SK-N-SH treated with all-trans-retinoic acid at 6 μM for 48 hours (cell line): Measurements from ENCODE around the gene FOXD4.
"Not testable (repeated sequence)": the region's sequence is repeated elsewhere in the genome, so short reads cannot be mapped to it uniquely, and the experiment has no call there.

Experiments used
- BACH2 ChIP-seq: fragments of 250-450 bp; sonication (Bioruptor Pico); IDR thresholded peaks from 2 replicates; pipeline ENCODE4 v1.9.0; 2021; ENCODE audit warnings: mild to moderate bottlenecking, borderline replicate concordance
- GLIS3 ChIP-seq: fragments of 250-450 bp; sonication (Bioruptor Pico); IDR thresholded peaks from 2 replicates; pipeline ENCODE4 v1.5.0; 2020; ENCODE audit warnings: mild to moderate bottlenecking, moderate library complexity
- ISL1 ChIP-seq: fragments of 250-450 bp; sonication (Bioruptor Pico); IDR thresholded peaks from 2 replicates; pipeline ENCODE4 v2.1.2; 2022; ENCODE audit warnings: mild to moderate bottlenecking, moderate library complexity
- PATZ1 ChIP-seq: fragments of 250-450 bp; sonication (Bioruptor Pico); IDR thresholded peaks from 2 replicates; pipeline ENCODE4 v1.8.0; 2020; ENCODE audit warnings: mild to moderate bottlenecking, moderate library complexity, borderline replicate concordance
- POU6F1 ChIP-seq: fragments of 250-450 bp; sonication (Bioruptor Pico); IDR thresholded peaks from 2 replicates; pipeline ENCODE4 v1.8.0; 2021; ENCODE audit warnings: low read depth, mild to moderate bottlenecking, moderate library complexity, borderline replicate concordance
- RARB ChIP-seq: fragments of 250-450 bp; sonication (Bioruptor Pico); IDR thresholded peaks from 2 replicates; pipeline ENCODE4 v1.8.0; 2021; ENCODE audit warnings: mild to moderate bottlenecking, moderate library complexity
- SNAI2 ChIP-seq: fragments of 250-450 bp; sonication (Bioruptor Pico); IDR thresholded peaks from 2 replicates; pipeline ENCODE4 v1.5.0; 2020; ENCODE audit warnings: mild to moderate bottlenecking, moderate library complexity
- TCF4 ChIP-seq: fragments of 250-450 bp; sonication (Bioruptor Pico); IDR thresholded peaks from 2 replicates; pipeline ENCODE4 v1.8.0; 2021; ENCODE audit warnings: mild to moderate bottlenecking, moderate library complexity, borderline replicate concordance
- TOX ChIP-seq: fragments of 250-450 bp; sonication (Bioruptor Pico); IDR thresholded peaks from 2 replicates; pipeline ENCODE4 v1.8.0; 2021; ENCODE audit warnings: mild to moderate bottlenecking, moderate library complexity, borderline replicate concordance
- ZNF70 ChIP-seq: fragments of 450-650 bp; formaldehyde crosslinking; IDR thresholded peaks from 2 replicates; pipeline ENCODE4 v1.5.0; 2020; ENCODE audit warnings: mild to moderate bottlenecking, moderate library complexity
- ZNF8 ChIP-seq: fragments of 450-650 bp; formaldehyde crosslinking; IDR thresholded peaks from 2 replicates; pipeline ENCODE4 v1.5.0; 2020; ENCODE audit warnings: mild to moderate bottlenecking, moderate library complexity
- TF ChIP-seq, protein P1 (sequence below): fragments of 250-450 bp; sonication (Bioruptor Pico); IDR thresholded peaks from 2 replicates; pipeline ENCODE4 v1.5.1; 2020; ENCODE audit warnings: low read depth, mild to moderate bottlenecking, moderate library complexity
- TF ChIP-seq, protein P2 (sequence below): fragments of 250-450 bp; sonication (Bioruptor Pico); IDR thresholded peaks from 2 replicates; pipeline ENCODE4 v1.5.0; 2020; ENCODE audit warnings: mild to moderate bottlenecking, moderate library complexity
- TF ChIP-seq, protein P3 (sequence below): fragments of 250-450 bp; sonication (Bioruptor Pico); IDR thresholded peaks from 2 replicates; pipeline ENCODE4 v1.5.1; 2021; ENCODE audit warnings: mild to moderate bottlenecking, moderate library complexity

DNA sequence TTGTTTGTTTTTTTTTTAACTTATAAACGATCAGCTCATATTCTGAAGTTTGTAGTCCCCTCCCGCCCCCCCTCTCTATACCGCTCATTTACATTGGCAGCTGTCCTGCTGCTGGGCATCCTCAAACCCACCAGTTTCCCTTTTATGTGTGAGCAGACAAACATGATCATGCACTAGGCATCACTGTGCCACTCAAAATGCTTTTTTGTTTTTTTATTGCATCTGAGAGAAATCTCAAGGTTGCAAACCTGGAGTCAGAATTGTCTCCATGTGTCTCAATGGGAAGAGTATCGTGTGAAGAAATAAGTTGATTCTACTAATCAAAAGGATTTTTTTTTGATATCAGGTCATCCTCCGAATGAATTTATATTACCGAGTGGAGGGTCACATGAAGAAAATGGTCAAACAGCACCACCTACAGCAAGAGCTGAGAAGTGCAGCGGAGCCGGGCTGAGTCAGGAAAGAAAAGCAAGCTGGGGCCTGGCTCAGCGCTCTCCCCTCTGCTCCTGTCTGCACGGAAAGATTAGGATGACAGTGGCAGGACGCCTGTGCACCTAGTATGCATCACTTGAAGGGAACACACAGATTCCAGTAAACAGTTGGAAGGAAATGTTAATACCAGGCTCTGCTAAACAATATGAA, 29.7 kb downstream of the FOXD4 start:
- TF ChIP-seq POU6F1, ZNF70, TCF4, RARB, ZNF8, PATZ1, GLIS3, ISL1, BACH2, SNAI2, TOX (CRISPR knock-in tag): not testable (repeated sequence)
- TF ChIP-seq, protein P1, sequence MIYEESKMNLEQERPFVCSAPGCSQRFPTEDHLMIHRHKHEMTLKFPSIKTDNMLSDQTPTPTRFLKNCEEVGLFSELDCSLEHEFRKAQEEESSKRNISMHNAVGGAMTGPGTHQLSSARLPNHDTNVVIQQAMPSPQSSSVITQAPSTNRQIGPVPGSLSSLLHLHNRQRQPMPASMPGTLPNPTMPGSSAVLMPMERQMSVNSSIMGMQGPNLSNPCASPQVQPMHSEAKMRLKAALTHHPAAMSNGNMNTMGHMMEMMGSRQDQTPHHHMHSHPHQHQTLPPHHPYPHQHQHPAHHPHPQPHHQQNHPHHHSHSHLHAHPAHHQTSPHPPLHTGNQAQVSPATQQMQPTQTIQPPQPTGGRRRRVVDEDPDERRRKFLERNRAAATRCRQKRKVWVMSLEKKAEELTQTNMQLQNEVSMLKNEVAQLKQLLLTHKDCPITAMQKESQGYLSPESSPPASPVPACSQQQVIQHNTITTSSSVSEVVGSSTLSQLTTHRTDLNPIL, result not testable (repeated sequence)
- TF ChIP-seq, protein P2, sequence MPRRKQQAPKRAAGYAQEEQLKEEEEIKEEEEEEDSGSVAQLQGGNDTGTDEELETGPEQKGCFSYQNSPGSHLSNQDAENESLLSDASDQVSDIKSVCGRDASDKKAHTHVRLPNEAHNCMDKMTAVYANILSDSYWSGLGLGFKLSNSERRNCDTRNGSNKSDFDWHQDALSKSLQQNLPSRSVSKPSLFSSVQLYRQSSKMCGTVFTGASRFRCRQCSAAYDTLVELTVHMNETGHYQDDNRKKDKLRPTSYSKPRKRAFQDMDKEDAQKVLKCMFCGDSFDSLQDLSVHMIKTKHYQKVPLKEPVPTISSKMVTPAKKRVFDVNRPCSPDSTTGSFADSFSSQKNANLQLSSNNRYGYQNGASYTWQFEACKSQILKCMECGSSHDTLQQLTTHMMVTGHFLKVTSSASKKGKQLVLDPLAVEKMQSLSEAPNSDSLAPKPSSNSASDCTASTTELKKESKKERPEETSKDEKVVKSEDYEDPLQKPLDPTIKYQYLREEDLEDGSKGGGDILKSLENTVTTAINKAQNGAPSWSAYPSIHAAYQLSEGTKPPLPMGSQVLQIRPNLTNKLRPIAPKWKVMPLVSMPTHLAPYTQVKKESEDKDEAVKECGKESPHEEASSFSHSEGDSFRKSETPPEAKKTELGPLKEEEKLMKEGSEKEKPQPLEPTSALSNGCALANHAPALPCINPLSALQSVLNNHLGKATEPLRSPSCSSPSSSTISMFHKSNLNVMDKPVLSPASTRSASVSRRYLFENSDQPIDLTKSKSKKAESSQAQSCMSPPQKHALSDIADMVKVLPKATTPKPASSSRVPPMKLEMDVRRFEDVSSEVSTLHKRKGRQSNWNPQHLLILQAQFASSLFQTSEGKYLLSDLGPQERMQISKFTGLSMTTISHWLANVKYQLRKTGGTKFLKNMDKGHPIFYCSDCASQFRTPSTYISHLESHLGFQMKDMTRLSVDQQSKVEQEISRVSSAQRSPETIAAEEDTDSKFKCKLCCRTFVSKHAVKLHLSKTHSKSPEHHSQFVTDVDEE (CRISPR knock-in tag), result not testable (repeated sequence)
- TF ChIP-seq, protein P3, sequence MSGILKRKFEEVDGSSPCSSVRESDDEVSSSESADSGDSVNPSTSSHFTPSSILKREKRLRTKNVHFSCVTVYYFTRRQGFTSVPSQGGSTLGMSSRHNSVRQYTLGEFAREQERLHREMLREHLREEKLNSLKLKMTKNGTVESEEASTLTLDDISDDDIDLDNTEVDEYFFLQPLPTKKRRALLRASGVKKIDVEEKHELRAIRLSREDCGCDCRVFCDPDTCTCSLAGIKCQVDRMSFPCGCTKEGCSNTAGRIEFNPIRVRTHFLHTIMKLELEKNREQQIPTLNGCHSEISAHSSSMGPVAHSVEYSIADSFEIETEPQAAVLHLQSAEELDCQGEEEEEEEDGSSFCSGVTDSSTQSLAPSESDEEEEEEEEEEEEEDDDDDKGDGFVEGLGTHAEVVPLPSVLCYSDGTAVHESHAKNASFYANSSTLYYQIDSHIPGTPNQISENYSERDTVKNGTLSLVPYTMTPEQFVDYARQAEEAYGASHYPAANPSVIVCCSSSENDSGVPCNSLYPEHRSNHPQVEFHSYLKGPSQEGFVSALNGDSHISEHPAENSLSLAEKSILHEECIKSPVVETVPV, result not testable (repeated sequence)
